GM23338 (cell line): ENCODE data around the gene LRP1B.
"Not testable (repeated sequence)": the region's sequence is repeated elsewhere in the genome, so short reads cannot be mapped to it uniquely, and the experiment has no call there.

Experiments
- CREB1 ChIP-seq: fragments of 250-450 bp; sonication (Bioruptor Pico); IDR thresholded peaks from 2 replicates; pipeline ENCODE4 v1.5.0; 2020; ENCODE audit warnings: low read depth, mild to moderate bottlenecking, moderate library complexity
- EZH2 ChIP-seq: fragments of 200-600 bp; sonication (generic); IDR thresholded peaks from one replicate; pipeline ENCODE4 v1.8.0; 2017; ENCODE audit warnings: antibody characterized with exemption, mild to moderate bottlenecking, low read depth; ENCODE audit not compliant: unreplicated experiment
- EZH2phosphoT487 ChIP-seq: fragments of 200-600 bp; sonication (generic); IDR thresholded peaks from one replicate; pipeline ENCODE4 v1.8.1; 2018; ENCODE audit warnings: antibody characterized with exemption; ENCODE audit not compliant: unreplicated experiment
- JUNB ChIP-seq: IDR thresholded peaks from one replicate; pipeline ENCODE4 v1.6.1; 2016; ENCODE audit warnings: antibody characterized with exemption; ENCODE audit not compliant: unreplicated experiment
- POLR2AphosphoS5 ChIP-seq: IDR thresholded peaks from 2 replicates; pipeline ENCODE4 v1.6.1; 2016; ENCODE audit warnings: antibody characterized with exemption, low read depth
- STAT1 ChIP-seq: IDR thresholded peaks from one replicate; pipeline ENCODE4 v1.6.1; 2016; ENCODE audit warnings: antibody characterized with exemption; ENCODE audit not compliant: unreplicated experiment
- TF ChIP-seq, protein P1 (sequence below), 2 experiments: fragments of 200-600 bp in 1 of 2; sonication (generic) in 1 of 2; conservative IDR thresholded peaks; 2 replicates each; pipeline versions ENCODE4 v1.5.1 to v1.6.1; 2016 to 2017; ENCODE audit warnings: antibody characterized with exemption in 2 of 2, low read depth in 2 of 2, mild to moderate bottlenecking in 2 of 2, moderate library complexity in 1 of 2
- TF ChIP-seq, protein P2 (sequence below): IDR thresholded peaks from one replicate; pipeline ENCODE4 v1.6.1; 2018; ENCODE audit warnings: antibody characterized with exemption; ENCODE audit not compliant: unreplicated experiment
- TF ChIP-seq, protein P3 (sequence below): fragments of 250-450 bp; sonication (Bioruptor Pico); IDR thresholded peaks from 2 replicates; pipeline ENCODE4 v1.5.0; 2020; ENCODE audit warnings: mild to moderate bottlenecking, moderate library complexity
- TF ChIP-seq, protein P4 (sequence below): IDR thresholded peaks from 2 replicates; pipeline ENCODE4 v1.6.1; 2016; ENCODE audit warnings: antibody characterized with exemption

DNA sequence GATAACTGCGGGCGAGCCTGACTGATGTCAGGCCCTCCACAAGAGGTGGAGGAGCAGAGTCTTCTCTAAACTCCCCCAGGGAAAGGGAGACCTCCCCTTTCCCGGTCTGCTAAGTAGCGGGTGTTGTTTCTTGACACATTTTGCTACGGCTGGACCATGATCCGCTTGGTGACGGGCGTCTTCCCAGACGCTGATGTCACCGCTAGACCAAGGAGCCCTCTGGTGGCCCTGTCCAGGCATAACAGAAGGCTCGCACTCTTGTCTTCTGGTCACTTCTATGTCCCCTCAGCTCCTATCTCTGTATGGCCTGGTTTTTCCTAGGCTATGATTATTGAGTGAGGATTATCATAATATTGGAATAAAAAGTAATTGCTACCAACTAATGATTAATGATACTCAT lies 1166.5 kb downstream of the LRP1B start:
- TF ChIP-seq POLR2AphosphoS5, JUNB, EZH2phosphoT487, EZH2, CREB1, STAT1: not testable (repeated sequence)
- TF ChIP-seq, protein P1, sequence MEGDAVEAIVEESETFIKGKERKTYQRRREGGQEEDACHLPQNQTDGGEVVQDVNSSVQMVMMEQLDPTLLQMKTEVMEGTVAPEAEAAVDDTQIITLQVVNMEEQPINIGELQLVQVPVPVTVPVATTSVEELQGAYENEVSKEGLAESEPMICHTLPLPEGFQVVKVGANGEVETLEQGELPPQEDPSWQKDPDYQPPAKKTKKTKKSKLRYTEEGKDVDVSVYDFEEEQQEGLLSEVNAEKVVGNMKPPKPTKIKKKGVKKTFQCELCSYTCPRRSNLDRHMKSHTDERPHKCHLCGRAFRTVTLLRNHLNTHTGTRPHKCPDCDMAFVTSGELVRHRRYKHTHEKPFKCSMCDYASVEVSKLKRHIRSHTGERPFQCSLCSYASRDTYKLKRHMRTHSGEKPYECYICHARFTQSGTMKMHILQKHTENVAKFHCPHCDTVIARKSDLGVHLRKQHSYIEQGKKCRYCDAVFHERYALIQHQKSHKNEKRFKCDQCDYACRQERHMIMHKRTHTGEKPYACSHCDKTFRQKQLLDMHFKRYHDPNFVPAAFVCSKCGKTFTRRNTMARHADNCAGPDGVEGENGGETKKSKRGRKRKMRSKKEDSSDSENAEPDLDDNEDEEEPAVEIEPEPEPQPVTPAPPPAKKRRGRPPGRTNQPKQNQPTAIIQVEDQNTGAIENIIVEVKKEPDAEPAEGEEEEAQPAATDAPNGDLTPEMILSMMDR (conservative IDR thresholded peaks at IDR 0.05; ENCODE audit: low read depth in 2 of 2), result not testable (repeated sequence)
- TF ChIP-seq, protein P2, sequence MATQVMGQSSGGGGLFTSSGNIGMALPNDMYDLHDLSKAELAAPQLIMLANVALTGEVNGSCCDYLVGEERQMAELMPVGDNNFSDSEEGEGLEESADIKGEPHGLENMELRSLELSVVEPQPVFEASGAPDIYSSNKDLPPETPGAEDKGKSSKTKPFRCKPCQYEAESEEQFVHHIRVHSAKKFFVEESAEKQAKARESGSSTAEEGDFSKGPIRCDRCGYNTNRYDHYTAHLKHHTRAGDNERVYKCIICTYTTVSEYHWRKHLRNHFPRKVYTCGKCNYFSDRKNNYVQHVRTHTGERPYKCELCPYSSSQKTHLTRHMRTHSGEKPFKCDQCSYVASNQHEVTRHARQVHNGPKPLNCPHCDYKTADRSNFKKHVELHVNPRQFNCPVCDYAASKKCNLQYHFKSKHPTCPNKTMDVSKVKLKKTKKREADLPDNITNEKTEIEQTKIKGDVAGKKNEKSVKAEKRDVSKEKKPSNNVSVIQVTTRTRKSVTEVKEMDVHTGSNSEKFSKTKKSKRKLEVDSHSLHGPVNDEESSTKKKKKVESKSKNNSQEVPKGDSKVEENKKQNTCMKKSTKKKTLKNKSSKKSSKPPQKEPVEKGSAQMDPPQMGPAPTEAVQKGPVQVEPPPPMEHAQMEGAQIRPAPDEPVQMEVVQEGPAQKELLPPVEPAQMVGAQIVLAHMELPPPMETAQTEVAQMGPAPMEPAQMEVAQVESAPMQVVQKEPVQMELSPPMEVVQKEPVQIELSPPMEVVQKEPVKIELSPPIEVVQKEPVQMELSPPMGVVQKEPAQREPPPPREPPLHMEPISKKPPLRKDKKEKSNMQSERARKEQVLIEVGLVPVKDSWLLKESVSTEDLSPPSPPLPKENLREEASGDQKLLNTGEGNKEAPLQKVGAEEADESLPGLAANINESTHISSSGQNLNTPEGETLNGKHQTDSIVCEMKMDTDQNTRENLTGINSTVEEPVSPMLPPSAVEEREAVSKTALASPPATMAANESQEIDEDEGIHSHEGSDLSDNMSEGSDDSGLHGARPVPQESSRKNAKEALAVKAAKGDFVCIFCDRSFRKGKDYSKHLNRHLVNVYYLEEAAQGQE, result not testable (repeated sequence)
- TF ChIP-seq, protein P3, sequence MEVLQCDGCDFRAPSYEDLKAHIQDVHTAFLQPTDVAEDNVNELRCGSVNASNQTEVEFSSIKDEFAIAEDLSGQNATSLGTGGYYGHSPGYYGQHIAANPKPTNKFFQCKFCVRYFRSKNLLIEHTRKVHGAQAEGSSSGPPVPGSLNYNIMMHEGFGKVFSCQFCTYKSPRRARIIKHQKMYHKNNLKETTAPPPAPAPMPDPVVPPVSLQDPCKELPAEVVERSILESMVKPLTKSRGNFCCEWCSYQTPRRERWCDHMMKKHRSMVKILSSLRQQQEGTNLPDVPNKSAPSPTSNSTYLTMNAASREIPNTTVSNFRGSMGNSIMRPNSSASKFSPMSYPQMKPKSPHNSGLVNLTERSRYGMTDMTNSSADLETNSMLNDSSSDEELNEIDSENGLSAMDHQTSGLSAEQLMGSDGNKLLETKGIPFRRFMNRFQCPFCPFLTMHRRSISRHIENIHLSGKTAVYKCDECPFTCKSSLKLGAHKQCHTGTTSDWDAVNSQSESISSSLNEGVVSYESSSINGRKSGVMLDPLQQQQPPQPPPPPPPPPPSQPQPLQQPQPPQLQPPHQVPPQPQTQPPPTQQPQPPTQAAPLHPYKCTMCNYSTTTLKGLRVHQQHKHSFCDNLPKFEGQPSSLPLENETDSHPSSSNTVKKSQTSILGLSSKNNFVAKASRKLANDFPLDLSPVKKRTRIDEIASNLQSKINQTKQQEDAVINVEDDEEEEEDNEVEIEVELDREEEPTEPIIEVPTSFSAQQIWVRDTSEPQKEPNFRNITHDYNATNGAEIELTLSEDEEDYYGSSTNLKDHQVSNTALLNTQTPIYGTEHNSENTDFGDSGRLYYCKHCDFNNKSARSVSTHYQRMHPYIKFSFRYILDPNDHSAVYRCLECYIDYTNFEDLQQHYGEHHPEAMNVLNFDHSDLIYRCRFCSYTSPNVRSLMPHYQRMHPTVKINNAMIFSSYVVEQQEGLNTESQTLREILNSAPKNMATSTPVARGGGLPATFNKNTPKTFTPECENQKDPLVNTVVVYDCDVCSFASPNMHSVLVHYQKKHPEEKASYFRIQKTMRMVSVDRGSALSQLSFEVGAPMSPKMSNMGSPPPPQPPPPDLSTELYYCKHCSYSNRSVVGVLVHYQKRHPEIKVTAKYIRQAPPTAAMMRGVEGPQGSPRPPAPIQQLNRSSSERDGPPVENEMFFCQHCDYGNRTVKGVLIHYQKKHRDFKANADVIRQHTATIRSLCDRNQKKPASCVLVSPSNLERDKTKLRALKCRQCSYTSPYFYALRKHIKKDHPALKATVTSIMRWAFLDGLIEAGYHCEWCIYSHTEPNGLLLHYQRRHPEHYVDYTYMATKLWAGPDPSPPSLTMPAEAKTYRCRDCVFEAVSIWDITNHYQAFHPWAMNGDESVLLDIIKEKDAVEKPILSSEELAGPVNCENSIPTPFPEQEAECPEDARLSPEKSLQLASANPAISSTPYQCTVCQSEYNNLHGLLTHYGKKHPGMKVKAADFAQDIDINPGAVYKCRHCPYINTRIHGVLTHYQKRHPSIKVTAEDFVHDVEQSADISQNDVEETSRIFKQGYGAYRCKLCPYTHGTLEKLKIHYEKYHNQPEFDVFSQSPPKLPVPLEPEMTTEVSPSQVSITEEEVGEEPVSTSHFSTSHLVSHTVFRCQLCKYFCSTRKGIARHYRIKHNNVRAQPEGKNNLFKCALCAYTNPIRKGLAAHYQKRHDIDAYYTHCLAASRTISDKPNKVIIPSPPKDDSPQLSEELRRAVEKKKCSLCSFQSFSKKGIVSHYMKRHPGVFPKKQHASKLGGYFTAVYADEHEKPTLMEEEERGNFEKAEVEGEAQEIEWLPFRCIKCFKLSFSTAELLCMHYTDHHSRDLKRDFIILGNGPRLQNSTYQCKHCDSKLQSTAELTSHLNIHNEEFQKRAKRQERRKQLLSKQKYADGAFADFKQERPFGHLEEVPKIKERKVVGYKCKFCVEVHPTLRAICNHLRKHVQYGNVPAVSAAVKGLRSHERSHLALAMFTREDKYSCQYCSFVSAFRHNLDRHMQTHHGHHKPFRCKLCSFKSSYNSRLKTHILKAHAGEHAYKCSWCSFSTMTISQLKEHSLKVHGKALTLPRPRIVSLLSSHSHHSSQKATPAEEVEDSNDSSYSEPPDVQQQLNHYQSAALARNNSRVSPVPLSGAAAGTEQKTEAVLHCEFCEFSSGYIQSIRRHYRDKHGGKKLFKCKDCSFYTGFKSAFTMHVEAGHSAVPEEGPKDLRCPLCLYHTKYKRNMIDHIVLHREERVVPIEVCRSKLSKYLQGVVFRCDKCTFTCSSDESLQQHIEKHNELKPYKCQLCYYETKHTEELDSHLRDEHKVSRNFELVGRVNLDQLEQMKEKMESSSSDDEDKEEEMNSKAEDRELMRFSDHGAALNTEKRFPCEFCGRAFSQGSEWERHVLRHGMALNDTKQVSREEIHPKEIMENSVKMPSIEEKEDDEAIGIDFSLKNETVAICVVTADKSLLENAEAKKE (CRISPR knock-in tag), result not testable (repeated sequence)
- TF ChIP-seq, protein P4, sequence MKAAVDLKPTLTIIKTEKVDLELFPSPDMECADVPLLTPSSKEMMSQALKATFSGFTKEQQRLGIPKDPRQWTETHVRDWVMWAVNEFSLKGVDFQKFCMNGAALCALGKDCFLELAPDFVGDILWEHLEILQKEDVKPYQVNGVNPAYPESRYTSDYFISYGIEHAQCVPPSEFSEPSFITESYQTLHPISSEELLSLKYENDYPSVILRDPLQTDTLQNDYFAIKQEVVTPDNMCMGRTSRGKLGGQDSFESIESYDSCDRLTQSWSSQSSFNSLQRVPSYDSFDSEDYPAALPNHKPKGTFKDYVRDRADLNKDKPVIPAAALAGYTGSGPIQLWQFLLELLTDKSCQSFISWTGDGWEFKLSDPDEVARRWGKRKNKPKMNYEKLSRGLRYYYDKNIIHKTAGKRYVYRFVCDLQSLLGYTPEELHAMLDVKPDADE, result not testable (repeated sequence)
